KG1 (cell line): ENCODE results near the gene SLC25A40.
"Not testable (repeated sequence)": the region's sequence is repeated elsewhere in the genome, so short reads cannot be mapped to it uniquely, and the experiment has no call there.

Experiments used
- DNase-seq: peaks from one replicate; lab custom pipeline; 2025; lab: John Stamatoyannopoulos, UW

The SLC25A40 gene, protein sequence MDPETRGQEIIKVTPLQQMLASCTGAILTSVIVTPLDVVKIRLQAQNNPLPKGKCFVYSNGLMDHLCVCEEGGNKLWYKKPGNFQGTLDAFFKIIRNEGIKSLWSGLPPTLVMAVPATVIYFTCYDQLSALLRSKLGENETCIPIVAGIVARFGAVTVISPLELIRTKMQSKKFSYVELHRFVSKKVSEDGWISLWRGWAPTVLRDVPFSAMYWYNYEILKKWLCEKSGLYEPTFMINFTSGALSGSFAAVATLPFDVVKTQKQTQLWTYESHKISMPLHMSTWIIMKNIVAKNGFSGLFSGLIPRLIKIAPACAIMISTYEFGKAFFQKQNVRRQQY

DNA sequence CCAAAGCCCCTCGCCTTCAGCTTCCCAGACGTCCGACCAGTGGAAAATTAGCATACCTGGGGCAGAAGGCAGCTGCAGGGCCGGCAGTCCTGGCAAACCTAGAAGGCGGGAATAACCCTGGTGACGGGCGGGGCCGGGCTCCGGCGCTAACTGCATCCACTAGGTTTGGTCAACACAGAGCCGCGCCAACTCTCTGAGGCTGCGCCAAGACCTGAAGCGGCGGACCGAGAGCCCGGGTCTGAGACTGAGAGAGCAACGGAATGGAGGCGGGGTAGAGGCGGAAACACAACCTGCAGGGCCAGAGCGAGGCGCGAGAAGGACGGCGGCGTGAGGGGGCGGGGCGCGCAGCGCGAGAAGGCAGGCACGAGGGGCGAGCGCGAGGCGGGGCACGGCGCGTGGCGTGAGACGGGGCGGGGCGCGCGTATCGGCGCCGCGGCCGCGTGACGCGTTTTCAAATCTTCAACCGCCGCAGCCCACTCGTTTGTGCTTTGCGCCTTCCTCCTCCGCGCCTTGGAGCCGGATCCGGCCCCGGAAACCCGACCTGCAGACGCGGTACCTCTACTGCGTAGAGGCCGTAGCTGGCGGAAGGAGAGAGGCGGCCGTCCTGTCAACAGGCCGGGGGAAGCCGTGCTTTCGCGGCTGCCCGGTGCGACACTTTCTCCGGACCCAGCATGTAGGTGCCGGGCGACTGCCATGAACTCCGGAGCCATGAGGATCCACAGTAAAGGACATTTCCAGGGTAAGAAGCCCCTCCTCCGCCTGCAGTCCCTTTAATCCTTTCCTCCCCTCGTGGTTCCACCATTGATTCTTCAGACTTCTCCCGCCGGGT is at the start of gene SLC25A40, which contains the start of gene DBF4:
Gene SLC25A40 (minus strand): TSS at position 321 of the 829 bp plus-strand sequence. CDS start 17,633 bp downstream, outside the sequence.
Gene DBF4 (plus strand): TSS at position 454 of the 829 bp plus-strand sequence. CDS start 240 bp downstream, at position 694.
- DNase-seq = peak; percentile 93

DNA sequence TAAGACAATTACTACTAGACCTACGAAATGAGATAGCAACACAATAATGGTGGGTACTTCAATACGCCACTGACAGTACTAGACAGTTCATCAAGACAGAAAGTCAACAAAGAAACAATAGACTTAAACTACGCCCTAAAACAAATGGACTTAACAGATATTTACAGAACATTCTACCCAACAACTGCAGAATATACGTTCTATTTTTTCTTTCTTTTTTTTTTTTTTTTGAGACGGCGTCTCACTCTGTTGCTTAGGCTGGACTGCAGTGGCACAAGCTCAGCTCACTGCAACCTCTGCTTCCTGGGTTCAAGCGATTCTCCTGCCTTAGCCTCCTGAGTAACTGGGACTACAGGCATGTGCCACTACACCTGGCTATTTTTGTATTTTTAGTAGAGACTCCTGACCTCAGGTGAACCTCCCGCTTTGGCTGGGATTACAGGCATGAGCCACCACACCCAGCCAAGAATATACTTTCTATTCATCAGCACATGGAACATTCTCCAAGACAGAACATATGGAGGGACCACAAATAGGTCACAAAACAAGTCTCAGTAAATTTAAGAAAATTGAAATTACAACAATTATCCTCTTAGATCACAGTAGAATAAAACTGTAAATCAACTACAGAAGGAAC is 46.7 kb upstream of the SLC25A40 start:
- not testable (repeated sequence) for DNase-seq

DNA sequence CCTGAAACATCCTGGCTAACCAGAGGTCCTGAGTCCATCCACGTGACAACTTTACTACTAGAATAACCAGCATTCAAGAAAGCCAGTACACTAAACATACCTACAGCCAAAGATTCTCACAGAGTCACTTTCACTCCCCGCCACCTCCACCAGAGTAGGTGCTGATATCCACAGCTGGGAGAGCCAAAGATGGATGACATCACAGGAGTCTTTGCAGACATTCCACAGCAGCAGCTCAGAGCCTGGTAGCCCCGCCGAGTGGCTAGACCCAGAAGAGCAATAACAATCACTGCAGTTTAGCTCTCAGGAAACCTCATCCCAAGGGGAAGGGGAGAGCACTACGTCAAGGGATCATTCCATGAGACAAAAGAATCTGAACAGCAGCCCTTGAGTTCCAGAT is 44.4 kb upstream of the SLC25A40 start:
- no peak for DNase-seq

DNA sequence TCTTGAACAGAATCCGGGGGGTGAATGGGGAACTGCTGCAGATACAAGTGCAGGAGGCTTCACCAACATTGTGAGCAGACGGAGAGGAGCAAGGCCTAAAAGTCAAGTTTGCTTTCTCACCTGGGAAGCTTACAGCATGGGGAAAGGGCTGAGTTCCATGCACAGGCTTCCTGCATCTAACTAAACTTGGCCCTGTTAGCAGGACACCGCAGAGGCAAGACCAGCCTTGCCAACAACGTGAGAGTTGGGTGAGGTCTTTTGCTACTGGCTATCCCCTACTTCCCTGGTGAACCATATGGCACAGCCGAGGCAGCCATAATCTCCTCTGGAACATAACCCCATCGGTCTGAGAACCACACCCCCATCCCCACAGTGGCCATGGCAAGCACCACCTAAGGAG is 43.7 kb upstream of the SLC25A40 start:
- no peak for DNase-seq

DNA sequence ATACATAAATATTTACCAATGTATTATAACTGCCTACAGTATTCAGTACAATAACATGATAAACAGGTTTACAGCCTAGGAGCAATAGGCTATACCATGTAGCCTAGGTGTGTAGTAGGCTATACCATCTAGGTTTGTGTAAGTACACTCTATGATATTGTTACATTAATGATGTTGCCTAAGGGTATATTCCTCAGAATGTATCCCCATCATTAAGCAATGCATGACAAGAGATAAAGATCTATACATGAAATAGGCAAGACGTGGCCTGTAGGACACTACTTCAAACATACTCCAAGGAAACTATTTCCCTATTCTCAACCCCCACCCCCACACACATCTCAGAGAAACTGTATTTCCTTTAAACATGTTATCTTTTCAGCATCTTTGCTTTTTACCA is 42.6 kb upstream of the SLC25A40 start:
- DNase-seq = no peak

DNA sequence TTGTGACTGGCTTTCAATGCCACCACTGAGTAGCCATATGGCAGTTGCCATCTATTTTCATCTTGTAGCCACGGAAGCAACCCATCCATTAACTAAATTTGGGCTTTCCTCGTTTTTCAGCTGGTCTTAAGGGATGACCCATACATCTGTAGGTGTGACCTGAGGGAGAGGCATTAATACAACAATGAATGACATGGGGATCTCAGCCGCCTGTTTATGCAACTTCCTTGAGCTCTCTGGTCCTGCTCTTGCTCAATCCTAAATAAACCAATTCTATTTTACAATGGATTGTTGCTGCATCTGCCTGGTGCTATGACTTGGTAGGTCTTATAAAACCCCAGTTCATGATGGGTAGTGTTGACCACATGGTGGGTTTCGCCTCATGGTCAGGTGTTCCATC is 36.0 kb upstream of the SLC25A40 start:
- DNase-seq = no peak

DNA sequence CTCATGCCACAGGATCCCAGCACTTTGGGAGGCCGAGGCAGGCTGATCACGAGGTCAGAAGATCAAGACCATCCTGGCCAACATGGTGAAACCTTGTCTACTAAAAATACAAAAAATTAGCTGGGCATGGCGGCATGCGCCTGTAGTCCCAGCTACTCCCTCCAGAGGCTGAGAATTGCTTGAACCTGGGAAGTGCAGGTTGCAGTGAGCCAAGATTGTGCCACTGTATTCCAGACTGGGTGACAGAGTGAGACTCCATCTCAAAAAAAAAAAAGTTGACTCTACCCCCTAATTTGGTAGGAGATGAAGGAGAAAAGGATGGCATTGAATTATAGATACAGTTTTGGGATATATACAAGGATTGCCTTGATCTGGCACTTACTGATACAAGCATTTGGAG is 32.7 kb upstream of the SLC25A40 start:
- DNase-seq = not testable (repeated sequence)

DNA sequence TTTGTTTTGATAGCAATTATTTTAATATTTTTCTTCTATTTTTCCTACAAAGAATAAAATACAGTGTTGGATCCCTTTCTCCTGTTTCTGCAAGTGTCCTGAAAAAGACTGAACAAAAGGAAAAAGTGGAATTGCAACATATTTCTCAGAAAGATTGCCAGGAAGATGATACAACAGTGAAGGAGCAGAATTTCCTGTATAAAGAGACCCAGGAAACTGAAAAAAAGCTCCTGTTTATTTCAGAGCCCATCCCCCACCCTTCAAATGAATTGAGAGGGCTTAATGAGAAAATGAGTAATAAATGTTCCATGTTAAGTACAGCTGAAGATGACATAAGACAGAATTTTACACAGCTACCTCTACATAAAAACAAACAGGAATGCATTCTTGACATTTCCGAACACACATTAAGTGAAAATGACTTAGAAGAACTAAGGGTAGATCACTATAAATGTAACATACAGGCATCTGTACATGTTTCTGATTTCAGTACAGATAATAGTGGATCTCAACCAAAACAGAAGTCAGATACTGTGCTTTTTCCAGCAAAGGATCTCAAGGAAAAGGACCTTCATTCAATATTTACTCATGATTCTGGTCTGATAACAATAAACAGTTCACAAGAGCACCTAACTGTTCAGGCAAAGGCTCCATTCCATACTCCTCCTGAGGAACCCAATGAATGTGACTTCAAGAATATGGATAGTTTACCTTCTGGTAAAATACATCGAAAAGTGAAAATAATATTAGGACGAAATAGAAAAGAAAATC is 31.2 kb upstream of the SLC25A40 start:
- not testable (repeated sequence) for DNase-seq

DNA sequence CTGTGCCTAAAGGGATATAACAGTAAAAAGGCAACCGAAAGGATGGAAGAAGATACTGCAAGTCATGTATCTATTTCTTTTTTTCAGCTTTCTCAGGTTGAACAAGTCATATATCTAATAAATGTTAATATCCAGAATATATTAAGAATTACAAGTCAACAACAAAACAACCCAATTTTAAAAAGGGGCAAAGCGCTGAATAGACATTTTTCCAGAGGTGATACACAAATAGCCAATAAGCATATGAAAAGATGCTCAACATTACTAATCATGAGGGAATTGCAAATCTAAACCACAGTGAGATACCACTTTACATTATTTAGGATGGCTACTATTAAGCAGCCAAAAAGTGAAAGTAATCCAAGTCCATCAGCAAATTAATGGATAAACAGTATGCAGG is 23.1 kb upstream of the SLC25A40 start:
- DNase-seq = no peak

DNA sequence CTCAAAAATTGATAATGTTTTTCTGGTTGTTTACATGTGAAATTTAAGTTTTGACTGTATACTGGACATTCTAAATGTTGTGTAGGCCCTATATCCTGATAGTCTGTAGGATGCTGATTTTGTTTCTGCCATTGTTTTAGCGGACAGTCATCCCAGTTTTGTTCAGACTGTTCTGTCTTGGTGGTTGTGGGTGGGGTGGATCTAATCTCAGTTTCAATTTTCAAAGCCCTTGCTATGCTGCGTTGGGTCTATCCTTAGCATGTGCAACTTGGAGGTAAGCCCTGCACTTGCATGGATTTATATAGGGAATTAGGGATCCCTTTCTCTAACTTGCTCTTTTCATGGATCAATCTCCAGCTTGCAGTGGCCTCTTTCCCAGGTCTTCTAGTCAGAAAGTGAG is 19.2 kb upstream of the SLC25A40 start:
- no peak for DNase-seq

DNA sequence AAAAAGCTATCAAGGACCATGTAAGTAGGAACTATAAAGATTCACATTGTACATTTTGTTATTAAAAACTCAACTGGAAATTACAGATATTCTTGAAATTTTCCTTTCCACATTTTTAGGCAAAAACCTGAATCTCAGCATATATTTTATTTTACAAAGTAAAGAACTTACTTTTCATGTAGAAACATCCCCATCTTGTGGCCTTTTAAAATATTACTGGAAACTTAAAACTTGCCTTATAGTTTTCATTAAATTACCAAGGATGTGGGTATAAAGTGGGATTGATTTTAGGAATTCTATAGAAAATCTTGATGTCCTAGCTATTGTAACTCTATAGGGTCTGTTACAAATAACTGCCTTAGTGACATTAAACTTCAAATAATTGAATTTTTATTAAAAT is 10.7 kb upstream of the SLC25A40 start:
- DNase-seq = no peak

DNA sequence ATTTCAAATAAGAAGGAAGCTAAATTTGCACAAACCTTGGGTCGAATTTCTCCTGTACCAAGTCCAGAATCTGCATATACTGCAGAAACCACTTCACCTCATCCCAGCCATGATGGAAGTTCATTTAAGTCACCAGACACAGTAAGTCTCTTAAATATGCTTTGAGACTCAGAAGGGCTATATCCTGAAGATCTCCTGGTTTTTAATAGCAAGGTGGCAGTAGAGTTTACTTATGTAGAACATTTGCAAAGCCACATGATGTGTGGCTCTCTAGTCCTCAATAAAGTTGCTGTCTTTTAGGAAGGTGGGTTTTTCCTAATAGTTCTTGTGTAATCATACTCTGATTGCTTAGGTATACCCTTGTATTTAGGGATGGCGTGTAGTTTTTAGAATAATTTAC is 8.9 kb upstream of the SLC25A40 start:
- no peak for DNase-seq

DNA sequence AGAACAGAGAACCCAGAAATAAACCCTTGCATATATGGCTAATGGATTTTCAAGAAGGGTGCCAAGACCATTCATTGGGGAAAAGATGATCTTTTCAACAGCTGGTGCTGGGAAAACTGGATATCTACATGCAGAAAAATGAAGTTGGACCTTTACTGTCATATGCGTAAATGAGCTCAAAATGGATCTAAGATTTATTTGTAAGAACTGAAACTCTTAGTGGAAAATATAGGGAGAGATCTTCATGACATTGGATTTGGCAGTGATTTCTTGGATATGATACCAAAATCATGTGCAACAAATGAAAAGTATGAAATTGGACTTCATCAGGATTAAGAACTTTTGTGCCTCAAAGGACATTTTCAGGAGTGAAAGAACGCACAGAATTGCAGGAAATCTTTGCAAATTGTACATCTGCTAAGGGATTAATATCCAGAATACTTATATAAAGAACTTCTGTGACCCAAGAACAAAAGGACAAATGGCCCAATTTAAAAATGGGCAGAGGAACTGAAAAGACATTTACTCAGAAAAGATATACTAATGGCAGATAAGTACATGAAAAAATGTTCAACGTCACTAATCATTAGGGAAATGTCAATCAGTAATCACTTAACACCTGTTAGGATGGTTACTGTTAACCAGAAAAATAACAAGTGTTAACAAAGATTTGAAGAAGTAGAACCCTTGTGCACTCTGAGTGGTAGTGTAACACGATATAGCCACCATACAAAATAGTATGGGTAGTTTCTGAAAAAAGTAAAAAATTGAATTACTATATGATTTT is 6.2 kb upstream of the SLC25A40 start:
- no peak for DNase-seq

DNA sequence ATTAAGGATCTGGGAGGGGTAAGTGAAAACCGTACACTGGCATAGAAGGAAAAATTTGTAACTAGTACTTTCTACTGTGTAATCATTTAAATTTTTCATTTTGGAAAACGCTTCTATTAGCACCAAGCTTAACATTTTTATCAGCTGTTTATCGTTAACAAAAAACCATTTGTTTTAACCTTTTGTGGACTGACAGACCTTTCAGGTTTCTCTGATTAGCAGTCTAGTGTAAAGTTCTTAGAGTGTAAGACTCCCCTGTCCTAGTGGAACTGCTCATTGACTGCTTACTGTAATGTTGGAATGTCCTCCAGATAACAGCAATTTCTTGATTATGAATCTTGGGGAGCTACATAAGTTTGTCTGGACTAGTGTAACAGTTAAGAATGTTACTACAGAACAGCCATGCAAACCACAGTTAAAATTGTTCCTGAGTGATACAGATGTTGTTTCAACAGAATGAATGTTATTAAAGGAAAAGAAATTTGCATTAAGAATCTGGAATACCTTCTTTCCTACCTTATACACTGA is 2.1 kb upstream of the SLC25A40 start:
- no peak for DNase-seq

DNA sequence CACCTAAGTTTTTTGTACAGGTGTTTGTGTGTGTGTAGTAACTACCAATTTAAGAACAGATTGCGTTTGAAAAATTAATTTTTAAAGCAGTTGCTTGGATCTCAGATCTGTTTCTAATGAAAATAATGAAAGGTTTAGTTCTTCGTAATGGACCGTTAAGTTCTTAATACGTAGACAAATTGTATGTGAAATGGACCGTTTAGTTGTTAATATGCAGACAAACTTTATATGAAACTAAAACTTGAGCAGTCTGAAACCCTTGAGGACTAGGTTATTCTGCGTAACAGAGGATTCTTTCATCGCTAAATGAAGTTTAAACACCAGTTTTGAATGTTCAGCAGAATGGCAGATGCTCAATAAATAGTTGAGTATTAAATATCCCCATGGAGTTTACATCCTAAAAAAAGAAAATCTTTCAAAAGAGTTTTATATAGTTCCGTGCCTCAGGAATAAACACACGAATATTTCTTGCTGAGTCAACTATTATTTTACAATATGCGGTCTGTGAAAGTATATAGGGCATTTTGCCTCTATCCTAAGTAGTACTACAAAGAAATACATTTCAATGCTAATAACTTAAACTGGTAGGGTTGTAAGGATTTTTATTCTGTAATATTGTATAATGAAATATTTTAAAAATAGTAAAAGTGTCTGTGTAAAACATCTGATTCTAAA is 1.3 kb upstream of the SLC25A40 start:
- DNase-seq = no peak

DNA sequence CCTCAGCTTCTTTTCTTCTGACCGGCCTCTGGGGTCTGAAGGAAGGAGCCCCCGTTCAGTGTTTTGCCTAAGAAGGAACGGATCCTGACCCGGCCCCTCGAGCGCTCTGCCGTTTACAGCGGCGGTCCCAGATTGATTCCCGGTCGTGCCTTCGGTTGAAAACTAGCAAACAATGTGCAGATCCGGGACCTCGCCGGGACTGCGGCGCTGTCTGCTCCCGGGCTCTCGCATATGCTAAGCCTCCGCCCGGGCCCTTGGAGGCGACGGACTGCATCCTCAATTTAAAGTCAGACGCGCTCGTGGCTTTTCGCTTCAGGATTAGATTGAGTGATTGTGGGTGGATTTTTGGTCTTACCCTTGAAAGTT is 692 bp upstream of the SLC25A40 start:
- DNase-seq = peak; percentile 44

DNA sequence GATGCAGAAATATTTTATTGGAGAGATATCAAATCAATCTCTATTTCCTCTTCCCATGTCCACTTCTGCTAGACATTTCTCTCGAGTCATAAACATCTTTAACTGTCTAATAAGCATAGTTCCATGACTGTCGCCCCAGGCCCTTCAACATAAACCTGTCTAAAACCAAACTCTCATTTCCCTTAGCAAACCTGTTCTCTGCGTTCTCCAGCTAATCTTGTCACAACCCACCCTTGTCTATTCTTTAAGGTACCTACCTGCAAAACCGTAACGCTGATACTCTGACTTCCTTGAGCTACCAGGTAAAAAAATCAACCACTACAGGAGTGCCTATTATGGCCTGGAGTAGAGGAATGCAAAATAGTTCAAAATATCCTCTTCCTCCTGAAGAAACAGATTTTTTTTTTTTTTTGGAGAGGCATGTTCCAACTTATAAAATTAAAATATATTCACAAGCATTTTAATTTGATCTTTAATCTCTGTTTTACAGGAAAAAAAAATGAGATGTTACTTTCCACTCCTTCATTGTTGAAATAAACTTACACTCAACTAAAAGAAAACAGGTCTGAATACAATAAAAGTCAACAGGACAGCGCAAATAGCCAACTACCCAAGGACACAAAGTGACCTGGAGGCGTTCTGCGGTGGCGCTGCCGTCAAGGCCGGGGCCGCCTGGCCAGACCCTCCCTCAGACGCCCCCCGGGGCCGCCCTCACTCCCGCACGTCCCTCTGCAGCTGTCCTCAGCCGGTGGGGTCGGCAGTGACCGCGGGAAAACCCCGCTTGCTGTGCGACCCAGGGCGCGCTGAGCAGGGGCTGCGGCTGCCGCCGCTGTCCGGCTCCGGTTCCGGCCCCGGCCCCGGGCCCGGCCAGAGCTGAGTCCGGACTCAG is 765 bp downstream of the SLC25A40 start:
- DNase-seq = peak; percentile 13

DNA sequence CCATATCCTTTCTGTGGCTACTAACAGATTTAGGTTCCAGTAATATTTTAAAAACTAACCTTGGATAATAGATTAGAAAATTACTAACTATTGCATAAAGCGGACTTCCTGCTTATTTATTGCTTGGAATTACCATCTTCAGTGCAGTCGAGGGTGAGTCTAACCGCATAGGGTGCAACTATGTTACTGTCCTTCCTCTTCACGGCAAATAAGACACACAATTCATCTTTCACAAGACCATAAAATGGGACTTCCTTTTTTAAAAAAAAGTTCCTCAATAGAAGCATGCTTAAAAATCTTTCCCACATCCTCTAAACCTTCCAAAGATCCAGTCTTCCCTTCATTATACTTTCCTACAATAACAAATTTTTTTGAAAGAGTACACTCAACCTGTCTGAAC is 2.1 kb downstream of the SLC25A40 start:
- DNase-seq = peak; percentile 47

DNA sequence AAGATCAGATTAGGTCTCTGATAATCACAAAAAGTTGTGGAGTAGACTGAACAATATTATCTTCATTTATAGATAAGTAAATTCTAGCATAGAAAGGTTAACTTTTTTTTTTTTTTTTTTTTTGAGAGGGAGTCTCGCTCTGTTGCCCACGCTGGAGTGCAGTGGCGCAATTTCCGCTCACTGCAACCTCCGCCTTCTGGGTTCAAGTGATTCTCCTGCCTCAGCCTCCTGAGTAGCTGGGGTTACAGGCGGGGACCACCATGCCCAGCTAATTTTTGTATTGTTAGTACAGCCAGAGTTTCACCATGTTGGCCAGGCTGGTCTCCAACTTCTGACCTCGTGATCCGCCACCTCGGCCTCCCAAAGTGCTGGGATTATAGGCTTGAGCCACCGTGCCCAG is 2.8 kb downstream of the SLC25A40 start:
- not testable (repeated sequence) for DNase-seq
